ENCODE results near the gene TEX54.
"Not testable (repeated sequence)": the region's sequence is repeated elsewhere in the genome, so short reads cannot be mapped to it uniquely, and the experiment has no call there.

Gene TEX54

DNA sequence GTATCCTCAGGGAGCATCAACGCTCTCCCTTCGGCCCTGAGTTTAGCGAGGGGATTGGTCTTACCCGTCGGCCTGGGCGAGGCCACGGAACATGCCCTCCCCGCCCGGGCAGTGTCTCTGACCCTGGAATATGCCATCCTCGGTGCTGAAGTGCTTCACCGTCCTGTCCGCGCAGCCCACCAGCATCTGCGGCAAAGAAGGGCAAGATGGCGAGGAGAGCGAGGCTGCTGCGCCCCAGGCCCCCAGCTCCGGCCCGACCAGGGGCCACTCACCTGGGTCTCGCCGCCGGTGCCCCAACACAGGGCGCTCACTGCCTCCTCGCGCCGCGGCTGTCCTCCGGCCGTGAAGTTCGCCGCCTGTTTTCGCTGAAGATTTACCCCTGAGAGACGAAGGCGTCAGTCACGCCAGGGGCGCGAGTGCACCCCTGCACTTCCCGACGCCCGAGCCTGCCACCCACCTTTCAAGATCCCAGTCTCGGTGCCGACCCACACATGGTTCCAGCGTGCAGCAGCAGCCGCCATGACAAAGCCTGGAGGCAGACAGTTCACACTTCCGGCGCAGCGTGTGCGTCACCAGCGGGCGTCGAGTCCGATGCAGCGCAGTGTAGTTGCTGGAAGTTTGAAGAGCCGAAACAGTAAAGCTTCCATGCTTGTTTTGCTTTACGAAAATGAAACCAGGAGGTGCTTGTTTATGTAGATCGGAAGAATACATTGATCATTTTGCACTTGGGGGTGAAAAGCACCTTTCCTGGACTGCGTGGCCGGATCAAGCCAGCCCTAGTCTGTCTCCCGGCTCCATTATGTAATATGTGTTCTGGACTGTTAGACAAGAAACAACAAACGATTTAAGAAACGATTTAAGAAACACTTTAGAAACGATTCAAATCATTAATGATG is 6.7 kb upstream of the TEX54 start, which contains the start of gene WDR74:
WDR74 (minus strand) TSS at position 541 of the 896 bp plus-strand sequence; CDS start at position 521, 20 bp downstream.
- DNase-seq (ENCODE audit: low read depth) = peak; percentile 95
- TF ChIP-seq, protein P1, sequence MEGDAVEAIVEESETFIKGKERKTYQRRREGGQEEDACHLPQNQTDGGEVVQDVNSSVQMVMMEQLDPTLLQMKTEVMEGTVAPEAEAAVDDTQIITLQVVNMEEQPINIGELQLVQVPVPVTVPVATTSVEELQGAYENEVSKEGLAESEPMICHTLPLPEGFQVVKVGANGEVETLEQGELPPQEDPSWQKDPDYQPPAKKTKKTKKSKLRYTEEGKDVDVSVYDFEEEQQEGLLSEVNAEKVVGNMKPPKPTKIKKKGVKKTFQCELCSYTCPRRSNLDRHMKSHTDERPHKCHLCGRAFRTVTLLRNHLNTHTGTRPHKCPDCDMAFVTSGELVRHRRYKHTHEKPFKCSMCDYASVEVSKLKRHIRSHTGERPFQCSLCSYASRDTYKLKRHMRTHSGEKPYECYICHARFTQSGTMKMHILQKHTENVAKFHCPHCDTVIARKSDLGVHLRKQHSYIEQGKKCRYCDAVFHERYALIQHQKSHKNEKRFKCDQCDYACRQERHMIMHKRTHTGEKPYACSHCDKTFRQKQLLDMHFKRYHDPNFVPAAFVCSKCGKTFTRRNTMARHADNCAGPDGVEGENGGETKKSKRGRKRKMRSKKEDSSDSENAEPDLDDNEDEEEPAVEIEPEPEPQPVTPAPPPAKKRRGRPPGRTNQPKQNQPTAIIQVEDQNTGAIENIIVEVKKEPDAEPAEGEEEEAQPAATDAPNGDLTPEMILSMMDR (conservative IDR thresholded peaks at IDR 0.05; ENCODE audit: low read depth, low read length) = no peak
- H3K4me3 ChIP-seq (ENCODE audit: low read depth, low read length) = peak within 1 kb of the TSS; percentile 92

DNA sequence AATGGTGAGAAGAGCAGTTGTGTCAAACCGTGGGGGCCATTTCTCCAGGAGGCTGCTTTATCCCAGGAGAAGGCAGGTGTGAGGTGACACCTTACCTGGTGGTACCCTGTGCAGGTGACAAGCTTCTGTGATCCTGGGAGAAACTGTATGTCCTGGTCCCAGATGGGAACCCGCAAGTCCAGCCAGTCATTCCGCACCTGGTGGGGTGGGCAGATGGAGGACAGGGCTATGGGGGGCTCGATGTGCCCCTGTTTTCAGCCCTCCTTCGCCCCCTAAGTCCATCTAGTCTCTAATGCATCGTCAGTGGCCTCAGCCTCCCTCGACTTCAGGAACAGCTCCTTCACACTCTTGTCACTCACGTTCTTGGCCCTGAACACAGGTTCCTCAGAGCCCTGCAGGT is 2.7 kb upstream of the TEX54 start:
- no peak for DNase-seq (ENCODE audit: low read depth)
- TF ChIP-seq, protein P1 (conservative IDR thresholded peaks at IDR 0.05; ENCODE audit: low read depth, low read length) = no peak
- no peak overlapping the region for H3K4me3 ChIP-seq (ENCODE audit: low read depth, low read length)

DNA sequence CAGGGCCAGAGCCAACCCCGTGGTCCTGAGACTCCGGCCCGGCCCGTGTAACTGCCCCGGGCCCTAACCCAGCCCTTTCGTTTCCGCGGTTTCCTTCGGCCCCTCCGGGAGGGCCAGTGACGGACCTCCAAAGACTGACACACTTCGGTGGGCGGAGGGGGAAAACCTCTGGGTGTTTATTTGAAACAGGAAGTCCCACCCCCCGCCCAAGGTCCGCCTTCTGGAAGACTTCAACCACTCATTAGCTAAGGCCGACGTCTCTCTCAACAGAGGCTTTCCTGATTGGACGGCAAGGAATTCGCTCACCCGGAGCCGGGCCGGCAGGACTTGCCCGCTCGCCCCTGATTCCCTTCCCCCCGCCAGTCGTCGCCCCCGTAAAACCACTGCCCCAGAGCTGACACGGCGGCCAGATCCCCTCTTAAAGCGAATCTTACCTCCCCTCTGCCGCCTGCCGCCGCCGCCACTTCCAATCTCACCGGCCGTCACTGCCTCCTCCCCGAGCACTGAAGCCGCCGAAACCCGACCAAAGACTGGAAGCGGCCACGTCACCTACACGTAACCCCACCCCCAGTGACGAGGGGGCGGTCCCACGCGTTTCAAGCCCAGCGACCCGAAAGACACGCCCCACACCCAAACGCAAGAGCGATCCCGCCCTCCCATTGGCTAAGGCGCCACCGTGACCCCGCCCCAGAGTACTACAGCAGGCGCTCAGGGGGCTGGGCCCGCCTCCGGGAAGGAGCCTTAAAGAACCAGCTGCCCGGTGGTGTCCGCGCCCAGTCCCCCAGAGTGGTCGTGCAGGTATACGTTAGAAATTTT is 913 bp downstream of the TEX54 start, which contains the start of gene STX5:
STX5 (minus strand) TSS at position 532 of the 816 bp plus-strand sequence. CDS start 808 bp downstream, outside the sequence.
- TF ChIP-seq, protein P1 (conservative IDR thresholded peaks at IDR 0.05; ENCODE audit: low read depth, low read length) = no peak
- H3K4me3 ChIP-seq (ENCODE audit: low read depth, low read length) = peak within 1 kb of the TSS; percentile 89
- peak; percentile 99 for DNase-seq (ENCODE audit: low read depth)

DNA sequence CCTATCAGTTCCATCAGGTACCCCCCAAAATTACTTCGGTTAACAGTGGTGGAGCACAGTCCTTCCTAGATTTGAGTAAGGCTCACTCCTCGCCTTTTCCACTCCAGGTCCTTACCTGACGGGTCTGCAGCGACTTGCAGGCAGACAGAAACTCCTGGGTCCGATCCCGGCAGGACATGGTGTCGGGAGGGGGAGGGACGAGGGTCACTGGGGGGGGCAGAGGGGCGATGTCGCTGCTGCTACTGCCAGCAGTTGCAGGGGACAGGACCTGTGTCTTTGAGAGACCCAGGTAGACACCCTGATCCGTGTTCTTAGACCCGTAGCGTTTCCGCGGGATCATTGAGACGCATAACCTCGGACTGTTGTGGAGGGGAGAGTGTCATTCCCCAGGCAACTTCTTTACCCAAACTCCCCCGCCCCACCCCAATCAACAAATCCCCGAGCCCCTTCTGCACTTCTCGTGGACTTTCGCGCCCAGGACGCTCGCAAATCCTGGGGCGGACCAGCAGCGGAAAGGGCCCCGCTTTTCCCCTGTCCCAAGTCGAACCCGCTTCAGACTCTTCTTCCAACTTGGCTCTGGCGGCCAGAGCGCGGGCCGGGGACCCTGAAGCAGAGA is 1.6 kb downstream of the TEX54 start:
- TF ChIP-seq, protein P1 (conservative IDR thresholded peaks at IDR 0.05; ENCODE audit: low read depth, low read length) = no peak
- H3K4me3 ChIP-seq (ENCODE audit: low read depth, low read length) = peak overlapping the region; percentile 89
- no peak for DNase-seq (ENCODE audit: low read depth)

DNA sequence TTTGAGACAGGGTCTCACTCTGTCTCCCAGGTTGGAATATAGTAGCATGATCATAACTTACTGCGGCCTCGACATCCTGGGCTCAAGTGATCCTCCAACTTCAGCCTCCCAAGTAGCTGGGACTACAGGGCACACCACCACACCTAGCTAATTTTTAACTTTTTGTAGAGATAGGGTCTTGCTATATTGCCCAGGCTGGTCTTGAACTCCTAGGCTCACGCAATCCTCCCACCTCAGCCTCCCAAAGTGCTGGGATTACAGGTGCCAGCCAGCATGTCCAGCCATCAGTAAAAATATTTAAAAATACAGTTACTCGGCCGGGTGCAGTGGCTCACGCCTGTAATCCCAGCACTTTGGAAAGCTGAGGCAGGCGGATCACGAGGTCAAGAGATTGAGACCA is 4.5 kb downstream of the TEX54 start:
- DNase-seq (ENCODE audit: low read depth); H3K4me3 ChIP-seq (ENCODE audit: low read depth, low read length): not testable (repeated sequence)

DNA sequence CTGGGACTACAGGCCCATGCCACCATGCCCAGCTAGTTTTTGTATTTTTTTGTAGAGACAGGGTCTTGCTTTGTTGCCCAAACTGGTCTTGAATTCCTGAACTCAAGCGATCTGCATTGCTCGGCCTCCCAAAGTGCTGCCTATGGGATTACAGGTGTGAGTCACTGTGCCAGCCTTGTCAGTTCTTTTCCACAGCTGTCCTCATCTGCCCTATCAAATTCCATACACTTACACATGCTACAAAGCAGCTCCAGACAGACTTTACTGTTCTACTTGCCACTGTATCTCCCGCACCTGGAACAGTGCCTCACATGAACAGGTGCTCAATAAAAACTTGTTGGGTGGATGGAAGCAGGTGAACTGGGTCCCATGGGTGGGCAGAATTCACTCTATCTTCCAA is 9.0 kb downstream of the TEX54 start:
- DNase-seq (ENCODE audit: low read depth) = no peak
- no peak overlapping the region for H3K4me3 ChIP-seq (ENCODE audit: low read depth, low read length)
- TF ChIP-seq, protein P1 (conservative IDR thresholded peaks at IDR 0.05; ENCODE audit: low read depth, low read length) = no peak

DNA sequence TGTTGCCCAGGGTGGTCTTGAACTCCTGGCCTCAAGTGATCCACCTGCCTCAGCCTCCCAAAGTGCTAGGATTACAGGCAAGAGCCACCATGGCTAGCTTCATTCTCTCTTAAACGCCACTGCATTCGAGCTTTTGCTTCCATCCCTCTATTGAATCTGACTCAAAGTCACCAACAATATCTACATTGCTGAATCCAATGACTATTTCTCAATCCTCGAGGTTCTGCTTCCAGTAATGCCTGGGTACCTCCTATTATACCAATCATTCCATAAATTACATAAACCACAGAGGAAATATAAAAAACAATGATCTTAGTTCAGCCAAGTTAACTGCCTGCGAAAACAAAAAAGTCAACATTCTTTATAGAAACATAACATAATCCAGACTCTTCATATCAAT is 15.5 kb downstream of the TEX54 start:
- TF ChIP-seq, protein P1 (conservative IDR thresholded peaks at IDR 0.05; ENCODE audit: low read depth, low read length) = no peak
- no peak for DNase-seq (ENCODE audit: low read depth)
- no peak overlapping the region for H3K4me3 ChIP-seq (ENCODE audit: low read depth, low read length)
